Liver (tissue), 9 donors: ENCODE results near the gene SGK1. TPM values are rescaled to one million over a fixed set of nuclear protein-coding genes. Genes with fewer than 3 reads are reported as not detected.

ENCODE experiments used
- DNase-seq: peaks from one replicate; pipeline ENCODE4 v3.0.0-alpha.2; 2017; ENCODE audit warnings: low spot score
- H3K27ac ChIP-seq, 2 donors: one replicate each; pipeline ENCODE4 v1.7.0; 2013; ENCODE audit warnings: inconsistent platforms in 2 of 2, low read length in 2 of 2, control low read depth in 1 of 2, low read depth in 1 of 2, mild to moderate bottlenecking in 1 of 2
- H3K27me3 ChIP-seq, 4 donors: one replicate each; pipeline versions ENCODE4 v1.6.1 to v1.7.0; 2013; ENCODE audit warnings: low read length in 3 of 4, inconsistent platforms in 1 of 4, mild to moderate bottlenecking in 1 of 4, moderate library complexity in 1 of 4; ENCODE audit not compliant: control insufficient read depth in 4 of 4, insufficient read depth in 4 of 4
- H3K36me3 ChIP-seq, 4 donors: one replicate each; pipeline versions ENCODE4 v1.6.1 to v1.7.0; 2013; ENCODE audit warnings: low read length in 3 of 4, mild to moderate bottlenecking in 3 of 4, low read depth in 1 of 4, moderate library complexity in 1 of 4; ENCODE audit not compliant: control insufficient read depth in 4 of 4, insufficient read depth in 3 of 4
- H3K4me1 ChIP-seq, 4 donors: one replicate each; pipeline versions ENCODE4 v1.6.1 to v1.7.0; 2013; ENCODE audit warnings: low read length in 3 of 4, mild to moderate bottlenecking in 3 of 4, moderate library complexity in 1 of 4; ENCODE audit not compliant: control insufficient read depth in 4 of 4, insufficient read depth in 4 of 4
- H3K4me3 ChIP-seq, 3 donors: one replicate each; pipeline versions ENCODE4 v1.6.1 to v1.7.0; 2013; ENCODE audit warnings: low read length in 3 of 3, control low read depth in 1 of 3, low read depth in 1 of 3, mild to moderate bottlenecking in 1 of 3
- H3K9ac ChIP-seq, 2 donors: one replicate each; pipeline ENCODE4 v1.7.0; 2013; ENCODE audit warnings: low read length in 2 of 2, mild to moderate bottlenecking in 2 of 2, moderate library complexity in 2 of 2, control low read depth in 1 of 2, low read depth in 1 of 2
- H3K9me3 ChIP-seq, 4 donors: one replicate each; pipeline versions ENCODE4 v1.6.1 to v1.7.0; 2013; ENCODE audit warnings: low read length in 3 of 4; ENCODE audit not compliant: control insufficient read depth in 4 of 4
- ATF3 ChIP-seq: IDR thresholded peaks from 2 replicates; pipeline ENCODE4 v1.6.1; 2016; ENCODE audit warnings: antibody characterized with exemption
- CTCF ChIP-seq: fragments of 150-350 bp; IDR thresholded peaks from 2 replicates; pipeline ENCODE4 v1.5.1; 2017; ENCODE audit warnings: improper control_type of control experiment, low read depth, low read length; ENCODE audit not compliant: missing input control
- EGR1 ChIP-seq, 2 donors: IDR thresholded peaks; 2 replicates each; pipeline ENCODE4 v1.6.1; 2016 to 2018; ENCODE audit warnings: antibody characterized with exemption in 2 of 2, low read depth in 2 of 2
- FOXA1 ChIP-seq: IDR thresholded peaks from 2 replicates; pipeline ENCODE4 v1.6.1; 2016; ENCODE audit warnings: antibody characterized with exemption
- FOXA2 ChIP-seq: IDR thresholded peaks from 2 replicates; pipeline ENCODE4 v1.6.1; 2016; ENCODE audit warnings: antibody characterized with exemption
- GABPA ChIP-seq, 2 donors: IDR thresholded peaks in 1 of 2; conservative IDR thresholded peaks in 1 of 2; 2 replicates each; pipeline ENCODE4 v1.6.1; 2016; ENCODE audit warnings: antibody characterized with exemption in 2 of 2, mild to moderate bottlenecking in 1 of 2, moderate library complexity in 1 of 2
- HNF4A ChIP-seq, 2 donors: conservative IDR thresholded peaks; 2 replicates each; pipeline ENCODE4 v1.6.1; 2016; ENCODE audit warnings: antibody characterized with exemption in 2 of 2, mild to moderate bottlenecking in 2 of 2
- HNF4G ChIP-seq: IDR thresholded peaks from 2 replicates; pipeline ENCODE4 v1.6.1; 2016; ENCODE audit warnings: antibody characterized with exemption
- JUND ChIP-seq, 2 donors: IDR thresholded peaks; 2 replicates each; pipeline ENCODE4 v1.6.1; 2016; ENCODE audit warnings: antibody characterized with exemption in 2 of 2
- MAX ChIP-seq: IDR thresholded peaks from 2 replicates; pipeline ENCODE4 v1.6.1; 2016; ENCODE audit warnings: antibody characterized with exemption
- NR2F2 ChIP-seq: IDR thresholded peaks from 2 replicates; pipeline ENCODE4 v1.6.1; 2016; ENCODE audit warnings: antibody characterized with exemption
- RAD21 ChIP-seq, 2 donors: IDR thresholded peaks; 2 replicates each; pipeline ENCODE4 v1.6.1; 2016; ENCODE audit warnings: antibody characterized with exemption in 2 of 2, mild to moderate bottlenecking in 2 of 2
- REST ChIP-seq: IDR thresholded peaks from 2 replicates; pipeline ENCODE4 v1.6.1; 2016; ENCODE audit warnings: antibody characterized with exemption, mild to moderate bottlenecking
- RXRA ChIP-seq, 2 donors: IDR thresholded peaks; 2 replicates each; pipeline ENCODE4 v1.6.1; 2017 to 2018; ENCODE audit warnings: antibody characterized with exemption in 2 of 2, mild to moderate bottlenecking in 1 of 2
- SP1 ChIP-seq: IDR thresholded peaks from 2 replicates; pipeline ENCODE4 v1.6.1; 2018; ENCODE audit warnings: antibody characterized with exemption, mild to moderate bottlenecking
- TAF1 ChIP-seq: conservative IDR thresholded peaks from 2 replicates; pipeline ENCODE4 v1.6.1; 2016; ENCODE audit warnings: antibody characterized with exemption, mild to moderate bottlenecking
- YY1 ChIP-seq: IDR thresholded peaks from 2 replicates; pipeline ENCODE4 v1.6.1; 2016; ENCODE audit warnings: antibody characterized with exemption, mild to moderate bottlenecking
- ZBTB33 ChIP-seq: IDR thresholded peaks from 2 replicates; pipeline ENCODE4 v1.6.1; 2016; ENCODE audit warnings: antibody characterized with exemption
- WGBS: extraction: QIAGEN DNeasy Blood & Tissue Kit; methylation state at CpG from one replicate; pipeline ENCODE4 v1.1.7; 2013; 5-methylcytosine and 5-hydroxymethylcytosine counted together
- polyA plus RNA-seq, 2 donors: library from polyadenylated mRNA; stranded (reverse) in 1 of 2; unstranded in 1 of 2; fragments of 200-250 nt in 1 of 2; fragments of >200 nt in 1 of 2; fragmentation: Nextera tagmentation in 1 of 2; extraction: Ambion mirVana in 1 of 2; gene quantifications; one replicate each; pipeline versions ENCODE4 v1.2.1 to v1.2.3, GENCODE V29; 2013 to 2015
- total RNA-seq, 2 donors: library from RNA; depleted of rRNA; stranded (reverse); fragments of >200 nt; gene quantifications; one replicate each; pipeline ENCODE4 v1.2.3, GENCODE V29; 2014
- donor health status: healthy.
- donor health status: healthy.
- donor health status: healthy.
- donor health status: healthy.
- donor health status: healthy.

The SGK1 gene
- total and polyA plus RNA-seq, 4 donors: 28.0 to 113 (median 35.4) TPM

- H3K4me1 ChIP-seq: peaks cover 0 to 2% (median 0%) of the 10 kb centered on the region in 4 donors
- 82% methylated on average over 8 of the region's 8 CpGs for WGBS
- H3K9ac ChIP-seq: no peak overlapping the region
- H3K27me3 ChIP-seq: no peaks in the 10 kb centered on the region
- no peak overlapping the region for H3K4me3 ChIP-seq
- H3K9me3 ChIP-seq: no peaks in the 10 kb centered on the region
- no peak for DNase-seq
- H3K27ac ChIP-seq: peak overlapping the region in 1 of 2 donors; percentile 42
- no peak for TF ChIP-seq NR2F2
- no peak for TF ChIP-seq HNF4G
- no peak for TF ChIP-seq RAD21 (IDR thresholded peaks at IDR 0.05)
- TF ChIP-seq SP1: no peak
- no peak for TF ChIP-seq RXRA (IDR thresholded peaks at IDR 0.05)
- no peaks in the 10 kb centered on the region for H3K36me3 ChIP-seq
Observed at GRCh38 chr6:134230087-134230700, 87.7 kb downstream of the SGK1 start.

GRCh38 chr6:134229520-134229919, 88.4 kb downstream of the SGK1 start:
- 93% methylated on average over 2 of the region's 2 CpGs for WGBS
- no peaks in the 10 kb centered on the region for H3K9me3 ChIP-seq
- no peak overlapping the region for H3K27ac ChIP-seq
- TF ChIP-seq JUND (IDR thresholded peaks at IDR 0.05) (no peak), HNF4A (conservative IDR thresholded peaks at IDR 0.05) (no peak), SP1 (no peak), RXRA (IDR thresholded peaks at IDR 0.05) (no peak), CTCF (no peak), GABPA (IDR thresholded peaks at IDR 0.05 in 1 of 2, conservative IDR thresholded peaks at IDR 0.05 in 1 of 2) (no peak), FOXA2 (no peak), MAX (no peak), RAD21 (IDR thresholded peaks at IDR 0.05) (no peak), EGR1 (IDR thresholded peaks at IDR 0.05; ENCODE audit: low read depth in 2 of 2) (no peak), FOXA1 (no peak), ATF3 (no peak), TAF1 (no peak), REST (no peak), HNF4G (no peak), ZBTB33 (no peak), YY1 (no peak)
- DNase-seq: no peak
- H3K9ac ChIP-seq: no peak overlapping the region
- no peak overlapping the region for H3K4me3 ChIP-seq
- no peaks in the 10 kb centered on the region for H3K36me3 ChIP-seq
- H3K4me1 ChIP-seq: peaks cover 0 to 3% (median 0%) of the 10 kb centered on the region in 4 donors
- no peaks in the 10 kb centered on the region for H3K27me3 ChIP-seq
